HG02973 (cell line): ENCODE results near the gene WNT5B.

ENCODE experiments used
- ATAC-seq: cut with Tn5 transposase; IDR thresholded peaks from one replicate; pipeline ENCODE4 v1.9.1; 2021; ENCODE audit warnings: moderate library complexity; ENCODE audit not compliant: unreplicated experiment

WNT5B gene

DNA sequence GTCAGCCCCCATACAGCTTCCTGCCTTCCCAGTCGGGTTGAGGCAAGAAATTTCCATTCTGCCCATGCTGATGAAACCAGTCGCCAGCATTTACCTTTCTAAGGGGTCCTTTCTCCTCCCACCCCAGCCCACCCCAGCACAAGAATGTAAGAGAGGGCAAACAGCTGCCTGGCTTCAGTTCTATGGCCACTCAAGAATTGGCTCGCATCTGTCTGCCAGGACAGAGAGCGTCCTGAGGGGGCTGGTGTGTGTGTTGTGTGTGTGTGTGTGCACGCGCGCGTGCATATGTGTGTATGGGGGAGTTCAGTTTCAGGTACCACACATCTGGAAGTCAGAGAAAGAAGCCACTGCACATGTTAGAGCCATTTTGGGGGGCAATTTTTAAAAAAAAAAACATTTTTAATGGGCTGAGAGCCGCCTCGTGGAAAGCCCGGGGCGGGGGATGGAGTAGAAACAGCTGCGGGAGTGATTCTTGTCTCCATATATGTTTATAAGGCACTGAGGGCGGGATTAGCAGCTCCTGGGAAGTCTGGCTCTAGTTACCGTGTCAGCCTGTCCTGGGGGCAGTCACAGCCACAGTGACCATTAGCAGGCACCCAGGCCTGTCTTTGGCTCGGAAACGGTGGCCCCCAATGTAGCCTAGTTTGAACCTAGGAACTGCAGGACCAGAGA, at the start of gene WNT5B:
Gene WNT5B, plus strand, starts transcription at position 566 of the 672 bp plus-strand sequence. CDS start 2,124 bp downstream, outside the sequence.
- no peak for ATAC-seq

- ATAC-seq: no peak
These were observed 49.2 kb upstream of the WNT5B start for GRCh38 chr12:1579651-1580435.

- no peak for ATAC-seq
These were observed 48.5 kb upstream of the WNT5B start for GRCh38 chr12:1580526-1580925.

- no peak for ATAC-seq
These were observed 46.9 kb upstream of the WNT5B start for GRCh38 chr12:1581973-1582708.

- no peak for ATAC-seq
These were observed 46.4 kb upstream of the WNT5B start for GRCh38 chr12:1582709-1583050.

- peak; percentile 57 for ATAC-seq
These were observed 45.5 kb upstream of the WNT5B start for GRCh38 chr12:1583421-1584078.

DNA sequence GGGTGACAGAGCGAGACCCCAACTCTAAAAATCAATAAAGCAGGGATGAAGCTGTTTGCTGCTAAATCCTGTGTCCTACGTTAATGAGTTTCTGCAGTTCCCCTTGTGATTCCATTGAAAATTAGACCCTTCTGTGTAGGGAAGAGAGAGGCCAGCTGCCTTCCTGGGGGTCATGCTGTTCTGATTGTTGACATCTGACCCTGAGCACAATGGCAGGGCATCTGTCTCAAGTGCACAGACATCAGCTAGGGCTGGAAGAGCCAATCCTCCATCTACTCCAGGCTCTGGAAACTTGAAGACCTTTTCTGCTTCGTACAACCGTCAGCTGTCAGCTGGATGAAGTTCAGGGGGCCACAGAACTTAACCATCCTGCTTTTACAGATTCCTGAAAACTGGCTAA, 44.7 kb upstream of the WNT5B start:
- no peak for ATAC-seq

GRCh38 chr12:1587927-1588574, 41.0 kb upstream of the WNT5B start:
- no peak for ATAC-seq

DNA sequence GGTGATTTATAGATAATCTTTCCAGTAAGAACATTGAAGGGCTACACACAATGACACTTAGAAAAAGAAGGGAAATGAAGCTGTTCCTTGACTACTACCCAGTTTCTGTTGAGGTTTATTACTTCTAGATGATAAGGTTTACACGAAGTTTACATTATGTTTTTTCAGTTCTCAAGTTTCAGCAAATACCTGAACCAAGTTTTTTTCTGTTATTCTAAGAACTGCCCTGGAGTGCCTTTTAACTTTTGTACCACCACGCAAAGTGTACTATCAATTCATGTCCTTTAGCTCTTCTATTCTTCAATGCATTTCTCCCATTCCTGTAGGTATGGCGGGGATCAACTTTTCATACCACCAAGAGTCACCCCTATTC, 40.5 kb upstream of the WNT5B start:
- no peak for ATAC-seq

DNA sequence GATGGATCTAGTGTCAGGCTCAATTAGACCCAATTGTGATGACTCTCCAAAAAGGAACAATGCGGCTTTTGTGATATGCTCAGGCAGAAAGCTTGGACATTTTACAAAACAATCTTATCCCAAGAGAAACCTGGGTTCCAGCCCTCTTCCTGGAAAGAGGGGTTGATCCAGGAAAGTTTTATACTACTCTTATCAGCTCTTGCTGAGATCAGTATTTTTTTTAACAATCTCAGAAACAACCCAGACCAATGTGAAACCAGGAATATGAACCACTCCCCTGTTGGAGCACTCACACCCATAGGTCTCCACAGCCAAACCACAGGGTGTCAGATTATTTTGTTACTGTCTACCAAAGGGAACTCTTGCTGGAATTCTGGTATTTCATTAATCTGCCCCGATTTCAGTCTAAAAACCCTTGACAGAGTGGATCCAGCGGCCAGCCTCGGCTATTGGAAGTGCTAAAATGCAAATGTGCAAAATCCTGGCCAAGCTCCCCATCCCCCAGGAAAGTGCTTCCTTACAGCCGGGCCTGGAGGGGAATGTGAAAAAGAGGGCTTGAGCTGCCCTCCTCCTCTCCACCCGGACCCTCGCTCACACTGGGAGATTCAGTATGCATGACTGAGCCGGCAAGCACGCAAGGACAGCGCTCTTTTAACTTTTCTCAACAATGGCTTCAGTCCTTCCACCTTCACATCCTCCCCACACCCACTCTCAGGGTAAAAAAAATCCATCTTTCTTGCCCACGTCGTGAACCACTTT, 38.6 kb upstream of the WNT5B start:
- ATAC-seq: no peak

GRCh38 chr12:1591034-1591433, 38.0 kb upstream of the WNT5B start:
- ATAC-seq: no peak

DNA sequence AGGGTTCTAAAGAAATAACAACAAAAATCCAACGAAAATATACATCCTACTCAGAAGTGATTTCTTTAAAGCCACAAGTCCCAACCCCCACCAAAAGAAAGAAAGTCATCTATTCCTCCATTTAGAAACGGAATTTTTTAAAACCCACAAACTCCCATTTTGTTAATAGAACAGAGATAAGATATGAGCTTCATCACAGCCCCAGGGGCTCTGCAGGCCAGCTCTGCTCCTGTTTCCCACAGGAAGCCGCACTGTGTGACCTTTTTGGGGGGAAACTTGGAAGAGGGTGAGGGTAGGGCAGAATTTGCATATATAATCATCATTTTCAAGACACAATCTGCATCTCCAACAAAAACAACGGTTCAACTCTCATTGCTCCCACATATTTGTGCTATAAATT, 37.5 kb upstream of the WNT5B start:
- ATAC-seq: no peak

DNA sequence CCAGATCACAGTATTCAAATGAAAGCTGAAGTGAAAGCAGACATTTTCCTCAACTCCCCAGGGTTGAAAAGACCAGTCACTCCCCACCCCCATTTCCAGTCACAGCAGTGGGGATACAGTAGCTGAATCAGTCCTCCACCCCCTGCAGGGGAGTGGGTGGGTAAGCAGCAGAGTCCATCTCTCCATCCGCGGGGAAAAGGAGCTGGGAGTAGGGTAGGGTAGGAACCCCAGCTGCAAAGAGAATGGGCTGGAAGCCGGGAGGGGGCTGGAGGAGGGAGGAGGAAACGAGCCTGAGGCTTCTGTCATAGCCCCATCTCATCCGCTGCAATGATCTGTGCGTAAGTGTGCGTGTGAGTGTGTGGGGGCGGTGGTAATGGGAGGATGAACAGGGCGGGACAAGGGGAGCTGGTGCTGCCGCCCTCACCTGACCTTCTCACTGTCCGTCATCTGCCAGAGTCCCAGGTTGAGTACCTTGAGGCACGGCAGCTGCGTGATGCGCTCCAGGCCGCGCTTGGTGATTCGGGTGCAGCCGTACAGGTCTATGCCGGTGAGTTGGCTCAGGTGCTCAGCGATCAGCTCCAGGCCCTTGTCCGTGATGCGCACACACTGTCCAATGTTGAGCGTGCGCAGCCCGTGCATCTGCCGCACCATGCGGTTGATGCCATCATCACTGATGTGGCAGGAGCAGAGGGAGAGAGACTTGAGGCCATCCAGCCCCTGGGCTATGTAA, 36.4 kb upstream of the WNT5B start:
- no peak for ATAC-seq

- ATAC-seq: peak; percentile 16
These were observed 35.6 kb upstream of the WNT5B start for GRCh38 chr12:1593174-1594005.

DNA sequence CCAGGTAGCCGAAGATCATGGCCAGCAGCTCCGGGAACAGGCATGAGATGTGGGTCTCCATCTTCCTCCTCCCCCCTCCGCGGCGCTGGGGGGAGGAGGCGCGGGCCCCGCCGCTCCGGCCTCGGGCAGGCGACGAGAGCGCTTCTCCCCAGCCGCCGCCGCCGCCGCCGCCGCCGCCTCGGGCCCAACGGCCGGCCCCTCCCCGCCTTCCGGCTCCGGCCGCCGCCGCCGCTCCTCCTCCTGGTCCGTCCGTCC, 35.1 kb upstream of the WNT5B start:
- ATAC-seq: peak; percentile 35

DNA sequence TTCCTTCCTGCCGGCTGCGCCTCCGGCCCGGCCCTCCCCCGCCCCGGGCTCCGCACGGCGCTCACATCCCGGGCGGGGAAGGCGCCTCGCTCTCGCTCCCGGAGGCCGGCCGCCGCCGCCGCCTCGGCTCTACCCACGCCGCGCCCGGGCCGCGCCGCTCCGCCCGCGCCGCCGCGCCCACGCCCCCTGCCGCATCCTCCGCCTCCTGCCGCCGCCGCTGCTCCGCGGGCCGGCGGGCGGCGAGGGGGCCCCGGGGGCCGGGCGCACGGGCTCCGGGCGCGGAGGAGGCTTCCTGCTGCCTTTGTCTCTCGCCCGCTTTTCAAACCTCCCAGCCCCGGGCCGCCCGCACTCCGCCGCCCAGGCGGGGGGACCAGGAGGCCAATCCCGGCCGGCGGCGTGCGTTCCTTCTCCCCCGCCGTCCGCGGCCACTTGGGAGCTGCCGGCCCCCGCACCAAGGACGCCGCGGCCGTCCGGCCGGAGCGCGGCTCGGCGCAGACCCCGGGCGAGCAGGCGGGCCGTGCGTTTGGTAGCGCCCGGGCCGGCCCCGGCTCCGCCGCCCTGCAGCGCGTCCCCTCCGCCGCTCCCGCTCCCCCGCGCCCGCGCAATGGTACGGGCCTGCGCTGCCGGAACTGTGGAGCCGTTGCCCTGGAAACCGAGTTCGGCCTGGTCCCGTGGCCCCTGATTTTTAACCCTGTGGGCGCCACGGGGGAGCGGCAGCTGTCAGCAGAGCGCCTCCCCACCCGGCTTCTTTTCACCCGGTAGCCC, 34.6 kb upstream of the WNT5B start, which contains the start of gene FBXL14:
Gene FBXL14, minus strand, starts transcription at position 321 of the 765 bp plus-strand sequence. CDS start 515 bp downstream, outside the sequence.
- ATAC-seq: peak; percentile 58

DNA sequence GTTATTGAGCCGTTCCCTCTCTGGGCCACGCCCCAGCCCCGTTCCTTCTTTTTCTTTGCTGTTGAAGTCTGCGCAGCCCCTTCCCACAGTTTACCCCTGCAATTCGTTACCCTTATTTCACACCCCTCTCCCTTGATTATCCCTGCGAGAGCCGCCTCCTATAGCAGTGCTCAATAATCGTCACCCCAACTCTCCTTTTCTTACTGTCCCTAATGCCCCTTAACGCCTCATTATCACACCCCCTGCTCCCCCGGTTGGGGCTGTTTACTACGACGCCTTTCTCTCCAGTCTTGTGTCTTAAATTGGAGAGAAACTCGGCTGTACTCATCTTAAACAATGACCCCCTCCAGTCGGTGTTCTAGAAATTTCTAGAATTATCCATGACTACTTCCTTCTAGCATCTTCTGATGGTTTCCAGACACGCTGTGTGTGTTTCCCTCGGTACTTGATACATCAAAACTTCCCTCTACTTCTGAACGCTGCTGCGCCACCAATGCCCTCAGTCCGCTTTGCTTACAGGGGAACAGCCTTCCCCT, 33.9 kb upstream of the WNT5B start:
- ATAC-seq: no peak
